ENCODE data around the gene PDZK1.

DNA sequence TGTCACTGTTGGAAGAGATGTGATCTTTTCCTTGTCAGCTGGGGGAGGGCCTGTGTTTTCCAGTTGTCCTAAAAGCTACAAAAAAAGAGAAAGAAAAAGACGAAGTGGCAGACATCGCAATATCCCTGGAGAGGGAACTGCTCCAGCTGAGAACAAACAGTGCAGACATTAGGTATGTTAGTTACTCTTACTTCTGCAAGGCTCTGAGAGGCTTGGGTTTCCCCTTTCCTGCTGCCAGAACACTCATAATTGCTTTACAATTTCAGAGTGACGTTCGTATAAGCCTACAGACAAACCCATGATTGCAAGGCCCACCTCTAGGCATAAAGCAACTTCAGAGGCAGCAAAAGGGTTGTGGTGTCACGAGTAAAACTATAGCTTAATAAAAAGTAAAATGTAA is 43.3 kb upstream of the PDZK1 start:
- no peak for TF ChIP-seq POLR2AphosphoS5 (IDR thresholded peaks at IDR 0.05)
- TF ChIP-seq, protein P1, sequence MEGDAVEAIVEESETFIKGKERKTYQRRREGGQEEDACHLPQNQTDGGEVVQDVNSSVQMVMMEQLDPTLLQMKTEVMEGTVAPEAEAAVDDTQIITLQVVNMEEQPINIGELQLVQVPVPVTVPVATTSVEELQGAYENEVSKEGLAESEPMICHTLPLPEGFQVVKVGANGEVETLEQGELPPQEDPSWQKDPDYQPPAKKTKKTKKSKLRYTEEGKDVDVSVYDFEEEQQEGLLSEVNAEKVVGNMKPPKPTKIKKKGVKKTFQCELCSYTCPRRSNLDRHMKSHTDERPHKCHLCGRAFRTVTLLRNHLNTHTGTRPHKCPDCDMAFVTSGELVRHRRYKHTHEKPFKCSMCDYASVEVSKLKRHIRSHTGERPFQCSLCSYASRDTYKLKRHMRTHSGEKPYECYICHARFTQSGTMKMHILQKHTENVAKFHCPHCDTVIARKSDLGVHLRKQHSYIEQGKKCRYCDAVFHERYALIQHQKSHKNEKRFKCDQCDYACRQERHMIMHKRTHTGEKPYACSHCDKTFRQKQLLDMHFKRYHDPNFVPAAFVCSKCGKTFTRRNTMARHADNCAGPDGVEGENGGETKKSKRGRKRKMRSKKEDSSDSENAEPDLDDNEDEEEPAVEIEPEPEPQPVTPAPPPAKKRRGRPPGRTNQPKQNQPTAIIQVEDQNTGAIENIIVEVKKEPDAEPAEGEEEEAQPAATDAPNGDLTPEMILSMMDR (IDR thresholded peaks at IDR 0.05): no peak

Measured in breast epithelium (tissue), 3 donors.